Measurements from ENCODE around the gene PRKAG3. TPM values are rescaled to one million over a fixed set of nuclear protein-coding genes. Genes with fewer than 3 reads are reported as not detected.
A peak's percentile ranks its signal among the peaks of the same experiment; 100 is the strongest.

The PRKAG3 gene
- total RNA-seq, 1 experiment from 2014 or later: not detected

- H3K36me3 Mint-ChIP-seq: no peaks in the 10 kb centered on the region
- DNase-seq (ENCODE audit: low spot score) (no peak), ATAC-seq (no peak)
- H3K27ac Mint-ChIP-seq: no peak overlapping the region
- H3K4me1 Mint-ChIP-seq: peaks cover 58% of the 10 kb centered on the region
- POLR2A ChIA-PET: interaction anchor here (0.6 to 1.0 kb wide), 2 partner anchors 14 to 154 kb away, joined by 3 read pairs; no protein-coding TSS in a partner anchor
- H3K9me3 Mint-ChIP-seq: no peaks in the 10 kb centered on the region
- no peak overlapping the region for H3K4me3 Mint-ChIP-seq
- peaks cover 85% of the 10 kb centered on the region for H3K27me3 Mint-ChIP-seq (ENCODE audit: low read depth)
- TF ChIP-seq ETV6 (CRISPR knock-in tag; IDR thresholded peaks at IDR 0.05): no peak
- TF ChIP-seq FOXP1 (CRISPR knock-in tag; IDR thresholded peaks at IDR 0.05; ENCODE audit: borderline replicate concordance): no peak
- TF ChIP-seq ZNF423 (CRISPR knock-in tag; IDR thresholded peaks at IDR 0.05): no peak
- TF ChIP-seq CDX4 (CRISPR knock-in tag; IDR thresholded peaks at IDR 0.05; ENCODE audit: borderline replicate concordance): no peak
- no peak for TF ChIP-seq STAT6 (CRISPR knock-in tag; conservative IDR thresholded peaks at IDR 0.05; ENCODE audit: low read depth)
- no peak for TF ChIP-seq ZMAT4 (CRISPR knock-in tag; IDR thresholded peaks at IDR 0.05)
- no peak for TF ChIP-seq OVOL2 (CRISPR knock-in tag; IDR thresholded peaks at IDR 0.05; ENCODE audit: borderline replicate concordance)
- CTCF ChIA-PET: interaction anchor here (0.9 to 1.9 kb wide), 8 partner anchors 18 to 146 kb away, joined by 3 to 13 read pairs (median 6); partner anchors contain the start of gene TTLL4
Measured at GRCh38 chr2:218856167-218856895, 24.7 kb upstream of the PRKAG3 start.

- no peak for DNase-seq (ENCODE audit: low spot score)
- Mint-ChIP-seq H3K4me3 (no peak overlapping the region), H3K9me3 (no peaks in the 10 kb centered on the region), H3K4me1 (peaks cover 54% of the 10 kb centered on the region), H3K27me3 (ENCODE audit: low read depth) (peaks cover 77% of the 10 kb centered on the region), H3K27ac (no peak overlapping the region), H3K36me3 (no peaks in the 10 kb centered on the region)
- POLR2A ChIA-PET: interaction anchor here (0.6 kb wide), 1 partner anchor 155 kb away, joined by 3 read pairs; no protein-coding TSS in a partner anchor
- CTCF ChIA-PET: interaction anchor here (0.9 to 1.9 kb wide), 9 partner anchors 19 to 168 kb away, joined by 3 to 13 read pairs (median 4); partner anchors contain the start of gene TTLL4
- no peak for ATAC-seq
- TF ChIP-seq ZNF317 (CRISPR knock-in tag; IDR thresholded peaks at IDR 0.05; ENCODE audit: borderline replicate concordance, low read depth) (peak; percentile 77), CBFB (CRISPR knock-in tag; IDR thresholded peaks at IDR 0.05; ENCODE audit: low read depth) (no peak)
Measured at GRCh38 chr2:218855305-218856166, 23.9 kb upstream of the PRKAG3 start.

- no peak for DNase-seq (ENCODE audit: low spot score)
- no peak for ATAC-seq
- no peak overlapping the region for H3K4me3 Mint-ChIP-seq
- H3K27me3 Mint-ChIP-seq (ENCODE audit: low read depth): peaks cover 72% of the 10 kb centered on the region
- no peaks in the 10 kb centered on the region for H3K36me3 Mint-ChIP-seq
- H3K27ac Mint-ChIP-seq: no peak overlapping the region
- POLR2A ChIA-PET: no interaction called here
- no peaks in the 10 kb centered on the region for H3K9me3 Mint-ChIP-seq
- H3K4me1 Mint-ChIP-seq: peaks cover 48% of the 10 kb centered on the region
- CTCF ChIA-PET: interaction anchor here (0.9 to 1.9 kb wide), 7 partner anchors 22 to 167 kb away, joined by 3 to 13 read pairs (median 4); no protein-coding TSS in a partner anchor
- no peak for TF ChIP-seq FOXP4 (CRISPR knock-in tag; IDR thresholded peaks at IDR 0.05)
- TF ChIP-seq ARID4B (CRISPR knock-in tag; IDR thresholded peaks at IDR 0.05; ENCODE audit: borderline replicate concordance): no peak
- no peak for TF ChIP-seq STAT6 (CRISPR knock-in tag; conservative IDR thresholded peaks at IDR 0.05; ENCODE audit: low read depth)
- TF ChIP-seq NFATC4 (CRISPR knock-in tag; IDR thresholded peaks at IDR 0.05): no peak
- no peak for TF ChIP-seq ZNF219 (CRISPR knock-in tag; IDR thresholded peaks at IDR 0.05; ENCODE audit: borderline replicate concordance)
- no peak for TF ChIP-seq KAT7 (CRISPR knock-in tag; IDR thresholded peaks at IDR 0.05; ENCODE audit: borderline replicate concordance)
Measured at GRCh38 chr2:218854860-218855259, 23.3 kb upstream of the PRKAG3 start.

Measured in WTC11 (cell line).